Endodermal cell (in vitro differentiated cells): Measurements from ENCODE around the gene ATP6V0B. TPM values are rescaled to one million over a fixed set of nuclear protein-coding genes. Genes with fewer than 3 reads are reported as not detected.

Experiments
- DNase-seq: peaks from one replicate; pipeline ENCODE4 v3.0.0-alpha.2; 2017
- H3K27ac ChIP-seq: 2 replicates; pipeline ENCODE4 v1.5.1; 2013; ENCODE audit warnings: mild to moderate bottlenecking, low read depth, low read length, moderate library complexity
- H3K27me3 ChIP-seq: 2 replicates; pipeline ENCODE4 v1.6.1; 2013; ENCODE audit warnings: mild to moderate bottlenecking, low read length, moderate library complexity; ENCODE audit not compliant: insufficient read depth, control insufficient read depth, poor library complexity, severe bottlenecking
- H3K36me3 ChIP-seq: 2 replicates; pipeline ENCODE4 v1.7.0; 2013; ENCODE audit warnings: mild to moderate bottlenecking, low read length, moderate library complexity; ENCODE audit not compliant: control insufficient read depth, insufficient read depth
- H3K4me1 ChIP-seq: one replicate; pipeline ENCODE4 v1.7.0; 2013; ENCODE audit warnings: low read length; ENCODE audit not compliant: control insufficient read depth, insufficient read depth
- H3K4me3 ChIP-seq: 2 replicates; pipeline ENCODE4 v1.5.1; 2013; ENCODE audit warnings: mild to moderate bottlenecking, low read length, moderate library complexity
- H3K9ac ChIP-seq: 2 replicates; pipeline ENCODE4 v1.6.1; 2013; ENCODE audit warnings: mild to moderate bottlenecking, low read length, moderate library complexity; ENCODE audit not compliant: poor library complexity, severe bottlenecking; ENCODE audit errors: extremely low read depth
- H3K9me3 ChIP-seq: 2 replicates; pipeline ENCODE4 v1.6.1; 2013; ENCODE audit warnings: mild to moderate bottlenecking, low read length, moderate library complexity; ENCODE audit not compliant: control insufficient read depth
- H3K27ac Mint-ChIP-seq: 2 replicates; pipeline ENCODE4 v1.8.0; 2020; ENCODE audit warnings: mixed read lengths
- H3K27me3 Mint-ChIP-seq: 2 replicates; pipeline ENCODE4 v1.8.0; 2021; ENCODE audit warnings: mild to moderate bottlenecking, mixed read lengths; ENCODE audit not compliant: insufficient read depth
- H3K36me3 Mint-ChIP-seq: 2 replicates; pipeline ENCODE4 v1.8.0; 2020; ENCODE audit warnings: low read depth, mixed read lengths
- H3K4me1 Mint-ChIP-seq: 2 replicates; pipeline ENCODE4 v1.8.0; 2020; ENCODE audit warnings: mixed read lengths
- H3K4me3 Mint-ChIP-seq: 2 replicates; pipeline ENCODE4 v1.8.0; 2020; ENCODE audit warnings: mild to moderate bottlenecking, moderate library complexity, mixed read lengths
- H3K9me3 Mint-ChIP-seq: 2 replicates; pipeline ENCODE4 v1.8.0; 2020; ENCODE audit warnings: mild to moderate bottlenecking, mixed read lengths
- CTCF ChIP-seq: fragments of 200-600 bp; sonication (generic); conservative IDR thresholded peaks from 2 replicates; pipeline ENCODE4 v1.5.0; 2021; ENCODE audit warnings: antibody characterized with exemption, mild to moderate bottlenecking
- WGBS, 2 experiments: methylation state at CpG; one replicate each; pipeline versions ENCODE4 v1.1.5 to v1.1.7; 2013; ENCODE audit warnings: missing lambda C conversion rate in 2 of 2, mixed read lengths in 1 of 2; ENCODE audit not compliant: insufficient coverage in 1 of 2, insufficient read length in 1 of 2; 5-methylcytosine and 5-hydroxymethylcytosine counted together
- total RNA-seq, 2 donors: library from RNA; stranded (reverse); fragmentation: NEBNext Ultra II Directional in 1 of 2; extraction: Animal tissue kit (Norgen Biotek cat#: 25700) in 1 of 2; gene quantifications; 2 replicates in 1 of 2; 3 replicates in 1 of 2; pipeline ENCODE4 v1.2.1, GENCODE V29; 2021

Gene ATP6V0B
- total RNA-seq, 2 donors from 2014 or later = 108 to 116 TPM

GRCh38 chr1:43946236-43947060, 28.3 kb upstream of the ATP6V0B start, which contains the start of gene IPO13:
IPO13 (plus strand) TSS chr1:43946950; CDS start chr1:43947601, 651 bp downstream.
- peak within 1 kb of the TSS; percentile 99 for H3K27ac ChIP-seq
- peak within 1 kb of the TSS; percentile 96 for H3K27ac Mint-ChIP-seq
- H3K9me3 ChIP-seq = no peaks in the 10 kb centered on the region
- peaks cover 10% of the 10 kb centered on the region for H3K4me1 ChIP-seq
- WGBS, 2 experiments = 1% methylated on average over 40 to 74 of the region's 74 CpGs
- H3K9ac ChIP-seq = peak within 1 kb of the TSS; percentile 98
- peaks cover 10% of the 10 kb centered on the region for H3K4me1 Mint-ChIP-seq
- peaks cover 12% of the 10 kb centered on the region for H3K36me3 ChIP-seq
- no peaks in the 10 kb centered on the region for H3K9me3 Mint-ChIP-seq
- DNase-seq = peak; percentile 99
- H3K27me3 ChIP-seq = no peaks in the 10 kb centered on the region
- peak within 1 kb of the TSS; percentile 83 for H3K4me3 Mint-ChIP-seq
- peaks cover 3% of the 10 kb centered on the region for H3K36me3 Mint-ChIP-seq
- peak; percentile 85 for TF ChIP-seq CTCF
- H3K27me3 Mint-ChIP-seq = peaks cover 5% of the 10 kb centered on the region
- H3K4me3 ChIP-seq = peak within 1 kb of the TSS; percentile 95

GRCh38 chr1:43947061-43947873, 27.5 kb upstream of the ATP6V0B start:
- H3K4me3 Mint-ChIP-seq = peak overlapping the region; percentile 83
- DNase-seq = no peak
- peaks cover 10% of the 10 kb centered on the region for H3K4me1 Mint-ChIP-seq
- H3K36me3 ChIP-seq = peaks cover 12% of the 10 kb centered on the region
- no peaks in the 10 kb centered on the region for H3K9me3 ChIP-seq
- peak overlapping the region; percentile 98 for H3K9ac ChIP-seq
- peaks cover 10% of the 10 kb centered on the region for H3K4me1 ChIP-seq
- H3K27me3 Mint-ChIP-seq = peaks cover 5% of the 10 kb centered on the region
- no peaks in the 10 kb centered on the region for H3K27me3 ChIP-seq
- peak overlapping the region; percentile 96 for H3K27ac Mint-ChIP-seq
- H3K4me3 ChIP-seq = peak overlapping the region; percentile 95
- WGBS, 2 experiments = 18 to 52% methylated on average over 2 to 27 of the region's 27 CpGs
- peak overlapping the region; percentile 99 for H3K27ac ChIP-seq
- H3K9me3 Mint-ChIP-seq = no peaks in the 10 kb centered on the region
- peaks cover 3% of the 10 kb centered on the region for H3K36me3 Mint-ChIP-seq
- no peak for TF ChIP-seq CTCF

- 70 to 89% methylated on average over 3 of the region's 3 CpGs for WGBS, 2 experiments
- TF ChIP-seq CTCF = no peak
- H3K4me3 ChIP-seq = peak overlapping the region; percentile 95
- H3K9ac ChIP-seq = no peak overlapping the region
- H3K9me3 Mint-ChIP-seq = no peaks in the 10 kb centered on the region
- peaks cover 3% of the 10 kb centered on the region for H3K36me3 Mint-ChIP-seq
- H3K4me1 Mint-ChIP-seq = peaks cover 10% of the 10 kb centered on the region
- no peak overlapping the region for H3K27ac Mint-ChIP-seq
- no peaks in the 10 kb centered on the region for H3K9me3 ChIP-seq
- no peak overlapping the region for H3K27ac ChIP-seq
- H3K4me1 ChIP-seq = peaks cover 10% of the 10 kb centered on the region
- peak overlapping the region; percentile 83 for H3K4me3 Mint-ChIP-seq
- peaks cover 12% of the 10 kb centered on the region for H3K36me3 ChIP-seq
- peaks cover 2% of the 10 kb centered on the region for H3K27me3 Mint-ChIP-seq
- DNase-seq = no peak
- H3K27me3 ChIP-seq = no peaks in the 10 kb centered on the region
Measured at GRCh38 chr1:43947874-43948437, 26.8 kb upstream of the ATP6V0B start.
